WI38 (cell line): Measurements from ENCODE around the gene DHRS12.

Experiments used
- H3K4me3 ChIP-seq: 2 replicates; pipeline ENCODE4 v1.5.1; 2011; ENCODE audit warnings: low read depth, mild to moderate bottlenecking, control low read depth, low read length
- CTCF ChIP-seq: IDR thresholded peaks from 2 replicates; pipeline ENCODE4 v1.5.1; 2012; ENCODE audit warnings: low read depth, mild to moderate bottlenecking, control low read depth, low read length

The DHRS12 gene

DNA sequence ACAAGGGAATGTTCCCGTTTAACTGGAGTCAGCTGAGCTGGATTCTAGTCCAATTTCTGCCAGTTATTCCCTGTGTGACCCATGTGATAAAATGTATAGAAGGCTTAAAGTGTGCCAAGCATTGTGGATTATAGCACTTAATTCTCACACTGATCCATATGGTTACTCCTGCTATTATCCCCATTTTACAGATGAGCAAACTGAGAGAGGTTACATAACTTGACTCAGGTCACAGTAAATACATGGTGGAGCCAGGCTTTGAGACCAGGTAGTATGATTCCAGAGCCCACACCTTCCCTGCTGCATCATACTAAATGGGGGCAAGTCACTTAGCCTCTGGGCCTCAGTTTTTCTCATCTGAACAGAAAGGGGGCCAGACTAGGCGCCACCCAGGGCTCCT, 2.0 kb upstream of the DHRS12 start:
- no peak overlapping the region for H3K4me3 ChIP-seq

GRCh38 chr13:51805313-51805712, 1.4 kb upstream of the DHRS12 start:
- H3K4me3 ChIP-seq: no peak overlapping the region
- TF ChIP-seq CTCF: no peak

More for the DNA sequence above, 2.0 kb upstream of the DHRS12 start:
- no peak for TF ChIP-seq CTCF

DNA sequence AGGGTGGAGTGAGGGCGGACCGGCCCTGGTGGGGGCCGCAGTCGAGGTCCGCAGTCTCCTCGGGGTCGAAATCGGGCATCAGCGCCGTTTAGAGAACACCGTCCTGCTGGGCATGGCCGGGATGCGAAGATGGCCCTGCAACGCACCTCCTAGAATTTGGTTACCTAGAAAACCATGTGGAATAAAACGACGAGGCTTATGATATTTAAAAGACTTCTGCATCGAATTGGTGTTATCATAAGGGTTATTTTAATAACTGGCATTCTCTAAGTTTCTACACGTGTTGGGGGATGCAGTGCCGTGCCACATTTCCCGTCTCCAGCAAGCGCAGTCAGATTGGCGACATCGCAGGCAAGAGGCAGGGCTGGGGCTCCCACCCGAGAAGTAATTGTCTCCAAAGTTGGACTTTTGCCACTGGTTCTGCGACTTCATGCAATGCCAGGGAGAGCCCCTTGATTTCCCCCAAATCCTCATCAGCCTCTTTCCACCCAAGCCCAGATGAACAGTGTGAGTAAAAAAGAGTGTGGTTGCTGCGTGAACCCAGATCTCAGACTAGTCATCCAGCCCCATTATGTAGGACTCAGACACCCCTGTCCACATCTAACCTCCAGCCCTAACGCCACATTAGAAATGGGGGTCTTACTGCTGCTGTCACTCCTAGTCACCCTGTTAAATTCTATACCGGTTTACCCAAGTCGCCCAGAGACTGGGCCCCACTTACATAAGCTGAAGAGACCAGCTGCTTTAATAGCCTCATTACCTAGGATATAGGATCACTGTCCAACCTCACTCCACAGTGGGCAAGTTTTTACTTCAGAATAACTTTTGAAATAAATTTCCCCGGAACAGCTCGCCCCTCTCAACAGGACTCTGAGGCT, 571 bp upstream of the DHRS12 start:
- TF ChIP-seq CTCF: no peak
- H3K4me3 ChIP-seq: peak overlapping the region; percentile 66

GRCh38 chr13:51802631-51803418, 1.1 kb downstream of the DHRS12 start:
- no peak for TF ChIP-seq CTCF
- peak overlapping the region; percentile 66 for H3K4me3 ChIP-seq

GRCh38 chr13:51801631-51802099, 2.3 kb downstream of the DHRS12 start:
- no peak overlapping the region for H3K4me3 ChIP-seq
- no peak for TF ChIP-seq CTCF

DNA sequence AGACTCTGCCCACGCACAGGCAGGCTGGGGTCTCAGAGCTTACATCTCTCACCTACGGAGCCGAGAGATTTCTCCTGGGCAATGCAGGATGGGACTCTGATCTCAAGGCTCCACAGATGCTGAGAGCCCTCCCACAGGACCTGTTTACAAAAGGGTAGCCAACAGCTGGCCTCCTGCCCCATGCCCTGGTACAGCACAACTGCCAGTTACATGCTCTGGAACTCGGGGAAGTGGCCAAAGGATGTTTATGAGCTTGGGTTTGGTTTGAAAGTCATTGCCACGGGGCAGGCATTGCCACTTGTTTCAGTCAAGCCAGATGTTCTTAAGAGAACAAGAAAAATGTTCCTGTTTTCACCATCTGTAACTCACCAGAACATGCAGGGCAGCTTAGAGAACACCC, 3.5 kb downstream of the DHRS12 start:
- TF ChIP-seq CTCF: no peak
- no peak overlapping the region for H3K4me3 ChIP-seq

GRCh38 chr13:51799261-51799660, 4.7 kb downstream of the DHRS12 start:
- H3K4me3 ChIP-seq: no peak overlapping the region
- TF ChIP-seq CTCF: no peak
